GM20000 (cell line): ENCODE results near the gene ZNF678.
"Not testable (repeated sequence)": the region's sequence is repeated elsewhere in the genome, so short reads cannot be mapped to it uniquely, and the experiment has no call there.

ENCODE experiments used
- DNase-seq: peaks from one replicate; pipeline ENCODE4 v3.0.0; 2012; ENCODE audit warnings: low spot score
- CTCF ChIP-seq: IDR thresholded peaks from 2 replicates; pipeline ENCODE4 v1.5.1; 2012; ENCODE audit warnings: mild to moderate bottlenecking, control low read depth; ENCODE audit errors: extremely low read depth, missing control alignments

ZNF678 gene

GRCh38 chr1:227546598-227547309 lies 16.6 kb upstream of the ZNF678 start:
- no peak for DNase-seq

DNA sequence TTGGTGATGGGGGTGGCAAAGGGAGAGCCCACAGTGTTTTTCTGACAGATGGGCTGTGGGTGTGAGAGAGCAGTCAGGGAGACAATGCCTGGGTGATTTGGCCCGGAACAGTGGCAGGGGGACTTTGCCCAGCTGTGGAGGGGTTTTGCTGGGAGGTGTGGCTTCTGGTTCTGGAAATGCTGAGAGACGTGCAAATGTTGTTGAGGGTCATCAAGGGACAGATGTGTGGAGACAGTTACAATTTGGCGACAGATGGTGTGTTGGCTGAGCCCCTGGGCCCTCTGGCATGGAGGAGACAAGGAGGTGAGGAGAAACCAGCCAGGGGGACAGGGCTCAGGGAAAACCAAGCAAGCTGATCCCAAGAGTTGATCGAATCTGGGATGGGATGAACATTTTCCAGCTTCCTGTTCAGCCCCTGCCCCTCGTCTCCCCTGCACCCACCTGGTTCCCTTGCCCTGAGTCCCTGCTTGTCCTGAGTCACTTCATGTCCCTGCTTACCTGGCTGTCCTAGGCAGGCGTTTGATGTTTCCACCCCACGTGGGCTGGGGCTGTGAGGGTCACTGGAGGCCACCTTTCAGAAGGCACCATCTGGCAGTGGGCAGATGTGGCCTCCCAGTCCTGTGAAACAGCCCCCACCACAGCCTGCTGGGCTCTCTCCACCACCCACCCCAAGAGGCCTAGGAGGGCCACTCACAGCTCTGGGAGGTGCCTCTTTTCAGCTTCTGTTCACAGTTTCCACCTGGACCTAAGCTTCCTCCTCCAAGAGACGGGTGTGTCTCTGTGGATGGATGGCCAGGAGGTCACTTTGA lies 15.8 kb upstream of the ZNF678 start:
- no peak for DNase-seq
- TF ChIP-seq CTCF: no peak

More at GRCh38 chr1:227546598-227547309, 16.6 kb upstream of the ZNF678 start:
- no peak for TF ChIP-seq CTCF

GRCh38 chr1:227548119-227548397 lies 15.3 kb upstream of the ZNF678 start:
- no peak for DNase-seq
- no peak for TF ChIP-seq CTCF

DNA sequence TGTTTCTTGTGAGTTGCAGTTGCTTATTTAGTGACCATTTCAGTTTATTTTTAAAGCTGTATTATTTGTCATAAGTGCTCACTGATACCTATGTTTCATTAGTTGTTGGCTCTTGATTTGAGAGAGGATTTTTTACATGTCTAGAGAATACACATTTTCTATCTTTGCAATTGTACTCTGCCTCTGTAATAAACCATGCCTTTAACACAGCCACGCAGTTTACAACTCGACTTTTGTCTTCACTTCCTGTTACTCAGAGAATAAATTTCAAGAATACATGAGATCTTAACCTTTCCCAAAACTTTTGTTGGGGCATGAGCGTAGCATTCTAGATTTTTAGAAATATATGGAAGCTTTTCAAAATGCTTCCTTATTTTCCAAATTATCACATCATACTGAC lies 14.9 kb upstream of the ZNF678 start:
- DNase-seq: no peak
- no peak for TF ChIP-seq CTCF

- DNase-seq: no peak
These were observed 13.5 kb upstream of the ZNF678 start for GRCh38 chr1:227549892-227550291.

GRCh38 chr1:227551881-227552280 lies 11.5 kb upstream of the ZNF678 start:
- not testable (repeated sequence) for DNase-seq

More at GRCh38 chr1:227549892-227550291, 13.5 kb upstream of the ZNF678 start:
- TF ChIP-seq CTCF: no peak

GRCh38 chr1:227556288-227556687 lies 7.1 kb upstream of the ZNF678 start:
- TF ChIP-seq CTCF: no peak
- DNase-seq: no peak
